Erythroblast (primary cell): Measurements from ENCODE around the gene TUB.
A peak's percentile ranks its signal among the peaks of the same experiment; 100 is the strongest.

Source experiments
- DNase-seq, 2 experiments: peaks; one replicate each; lab custom pipeline; 2025; lab: John Stamatoyannopoulos, UW
- GATA1 ChIP-seq: IDR thresholded peaks from 2 replicates; pipeline ENCODE4 v1.6.1; 2011; ENCODE audit warnings: low read depth, mild to moderate bottlenecking, control low read depth, low read length, moderate library complexity
- POLR2A ChIP-seq: IDR thresholded peaks from 2 replicates; pipeline ENCODE4 v1.6.1; 2011; ENCODE audit warnings: mild to moderate bottlenecking, low read length

TUB gene

GRCh38 chr11:8097062-8097461 lies 16.1 kb downstream of the TUB start:
- TF ChIP-seq GATA1: no peak
- TF ChIP-seq POLR2A: no peak

GRCh38 chr11:8097468-8097867 lies 16.5 kb downstream of the TUB start:
- no peak for TF ChIP-seq GATA1
- TF ChIP-seq POLR2A: no peak
- no peak for DNase-seq

More at GRCh38 chr11:8097062-8097461, 16.1 kb downstream of the TUB start:
- no peak for DNase-seq

GRCh38 chr11:8097926-8098325 lies 16.9 kb downstream of the TUB start:
- TF ChIP-seq POLR2A (no peak), GATA1 (no peak)
- no peak for DNase-seq

- DNase-seq: no peak
- no peak for TF ChIP-seq POLR2A
- TF ChIP-seq GATA1: no peak
Measured at GRCh38 chr11:8098361-8098760, 17.4 kb downstream of the TUB start.

GRCh38 chr11:8098879-8099278 lies 17.9 kb downstream of the TUB start:
- no peak for DNase-seq
- TF ChIP-seq POLR2A (no peak), GATA1 (no peak)

GRCh38 chr11:8099291-8099899 lies 18.4 kb downstream of the TUB start:
- peak; percentile 60 to 79 for DNase-seq
- TF ChIP-seq GATA1 (no peak), POLR2A (no peak)

GRCh38 chr11:8100158-8100557 lies 19.1 kb downstream of the TUB start:
- no peak for TF ChIP-seq POLR2A
- no peak for TF ChIP-seq GATA1
- no peak for DNase-seq

GRCh38 chr11:8100605-8101004 lies 19.6 kb downstream of the TUB start:
- TF ChIP-seq POLR2A: no peak
- TF ChIP-seq GATA1: no peak
- no peak for DNase-seq

GRCh38 chr11:8101421-8101820 lies 20.4 kb downstream of the TUB start:
- TF ChIP-seq GATA1: no peak
- TF ChIP-seq POLR2A: no peak
- no peak for DNase-seq

GRCh38 chr11:8102296-8102915 lies 21.4 kb downstream of the TUB start:
- DNase-seq: no peak
- no peak for TF ChIP-seq GATA1
- no peak for TF ChIP-seq POLR2A

GRCh38 chr11:8102965-8103364 lies 22.0 kb downstream of the TUB start:
- DNase-seq: no peak
- TF ChIP-seq GATA1 (no peak), POLR2A (no peak)

- TF ChIP-seq GATA1 (no peak), POLR2A (no peak)
- DNase-seq: no peak
Measured at GRCh38 chr11:8103909-8104308, 22.9 kb downstream of the TUB start.

GRCh38 chr11:8105133-8105532 lies 24.1 kb downstream of the TUB start:
- DNase-seq: no peak
- no peak for TF ChIP-seq GATA1
- no peak for TF ChIP-seq POLR2A

GRCh38 chr11:8105666-8106065 lies 24.7 kb downstream of the TUB start:
- TF ChIP-seq POLR2A (no peak), GATA1 (no peak)

GRCh38 chr11:8106679-8107078 lies 25.7 kb downstream of the TUB start:
- TF ChIP-seq GATA1 (no peak), POLR2A (no peak)
- no peak for DNase-seq

More at GRCh38 chr11:8105666-8106065, 24.7 kb downstream of the TUB start:
- DNase-seq: no peak
